DND-41 (cell line): Measurements from ENCODE around the gene RTN4RL1.

Experiments used
- ATAC-seq: fragments of 200-7000 bp; cut with Tn5 transposase; 3 replicates; pipeline ENCODE4 v1.9.1; 2021; ENCODE audit warnings: low read depth; ENCODE audit not compliant: insufficient read depth
- DNase-seq: peaks from one replicate; pipeline ENCODE4 v3.0.0-alpha.2; 2020
- H2AFZ ChIP-seq: 2 replicates; pipeline ENCODE4 v1.6.0; 2012; ENCODE audit warnings: low read depth, low read length
- H3K27ac ChIP-seq: 2 replicates; pipeline ENCODE4 v1.5.1; 2012; ENCODE audit warnings: low read length, inconsistent platforms
- H3K27me3 ChIP-seq: fragments of 200-600 bp; sonication (generic); 2 replicates; pipeline ENCODE4 v1.6.0; 2012; ENCODE audit warnings: low read length, mild to moderate bottlenecking, inconsistent platforms; ENCODE audit not compliant: insufficient read depth, poor library complexity
- H3K36me3 ChIP-seq: 2 replicates; pipeline ENCODE4 v1.5.1; 2012; ENCODE audit warnings: low read length, inconsistent platforms; ENCODE audit not compliant: insufficient read depth
- H3K4me1 ChIP-seq: 2 replicates; pipeline ENCODE4 v1.5.1; 2012; ENCODE audit warnings: mild to moderate bottlenecking, low read length; ENCODE audit not compliant: insufficient read depth
- H3K4me2 ChIP-seq: 2 replicates; pipeline ENCODE4 v1.6.0; 2012; ENCODE audit warnings: mild to moderate bottlenecking, moderate library complexity, low read length, inconsistent platforms; ENCODE audit not compliant: insufficient read depth
- H3K4me3 ChIP-seq, 2 experiments: fragments of 200-600 bp in 1 of 2; shearing (Covaris generic) in 1 of 2; 2 replicates each; pipeline ENCODE4 v1.5.1; 2012 to 2016; ENCODE audit warnings: inconsistent platforms in 2 of 2, low read length in 2 of 2, mild to moderate bottlenecking in 2 of 2, low read depth in 1 of 2, moderate library complexity in 1 of 2
- H3K79me2 ChIP-seq: 2 replicates; pipeline ENCODE4 v1.6.0; 2012; ENCODE audit warnings: low read length, inconsistent platforms; ENCODE audit not compliant: insufficient read depth
- H3K9ac ChIP-seq: 2 replicates; pipeline ENCODE4 v1.6.0; 2012; ENCODE audit warnings: low read depth, mild to moderate bottlenecking, inconsistent platforms, low read length, moderate library complexity
- H3K9me3 ChIP-seq: 2 replicates; pipeline ENCODE4 v1.5.1; 2012; ENCODE audit warnings: low read length, moderate library complexity, mild to moderate bottlenecking, inconsistent platforms; ENCODE audit not compliant: insufficient read depth, severe bottlenecking
- H4K20me1 ChIP-seq: 2 replicates; pipeline ENCODE4 v1.6.0; 2012; ENCODE audit warnings: low read length; ENCODE audit not compliant: insufficient read depth
- CTCF ChIP-seq: IDR thresholded peaks from 2 replicates; pipeline ENCODE4 v1.5.1; 2012; ENCODE audit warnings: borderline replicate concordance, low read length, moderate library complexity, mild to moderate bottlenecking; ENCODE audit not compliant: poor library complexity, severe bottlenecking; ENCODE audit errors: extremely low read depth
- EZH2 ChIP-seq: IDR thresholded peaks from 3 replicates; pipeline ENCODE4 v1.6.1; 2012; ENCODE audit warnings: borderline replicate concordance, low read depth, mild to moderate bottlenecking, moderate library complexity, low read length, inconsistent platforms; ENCODE audit not compliant: severe bottlenecking

RTN4RL1 gene

GRCh38 chr17:2040219-2040827 lies 15.2 kb upstream of the RTN4RL1 start:
- H3K36me3 ChIP-seq = peaks cover 73% of the 10 kb centered on the region
- H3K27me3 ChIP-seq = no peaks in the 10 kb centered on the region
- H3K9ac ChIP-seq = no peak overlapping the region
- ATAC-seq = no peak
- no peak overlapping the region for H2AFZ ChIP-seq
- DNase-seq = no peak
- no peak overlapping the region for H3K27ac ChIP-seq
- H3K4me1 ChIP-seq = peaks cover 21% of the 10 kb centered on the region
- H3K4me2 ChIP-seq = no peak overlapping the region
- H4K20me1 ChIP-seq = peaks cover 15% of the 10 kb centered on the region; the same call in 1 of the 2 replicates
- peaks cover 18% of the 10 kb centered on the region for H3K79me2 ChIP-seq
- H3K4me3 ChIP-seq = no peak overlapping the region
- TF ChIP-seq CTCF (no peak), EZH2 (no peak)
- no peaks in the 10 kb centered on the region for H3K9me3 ChIP-seq

DNA sequence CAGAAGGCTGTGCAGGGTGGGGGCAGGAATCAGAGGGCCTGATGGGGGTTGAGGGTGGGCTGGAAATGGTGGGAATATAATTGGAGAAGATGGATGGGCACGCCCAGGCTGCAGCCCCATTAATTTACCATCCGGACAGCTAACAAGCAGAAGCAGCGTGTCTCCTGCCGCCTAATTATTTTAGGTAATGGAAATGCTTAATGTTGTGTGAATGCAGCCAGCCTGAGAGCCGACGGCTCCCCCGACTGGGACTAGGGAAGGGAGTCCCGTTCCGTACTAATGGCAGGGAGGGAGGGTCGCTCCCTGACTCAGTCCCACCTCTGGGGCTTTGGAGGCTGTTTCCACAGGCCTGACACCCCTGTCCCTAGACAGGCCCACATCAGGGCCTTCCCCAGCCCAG lies 12.0 kb upstream of the RTN4RL1 start:
- no peak overlapping the region for H3K9ac ChIP-seq
- H3K4me1 ChIP-seq = peaks cover 10% of the 10 kb centered on the region
- no peak overlapping the region for H2AFZ ChIP-seq
- DNase-seq = no peak
- no peak for ATAC-seq
- no peak for TF ChIP-seq CTCF
- no peak for TF ChIP-seq EZH2
- peaks cover 13% of the 10 kb centered on the region; the same call in 1 of the 2 replicates for H4K20me1 ChIP-seq
- H3K27me3 ChIP-seq = no peaks in the 10 kb centered on the region
- H3K27ac ChIP-seq = no peak overlapping the region
- H3K79me2 ChIP-seq = peaks cover 3% of the 10 kb centered on the region
- H3K9me3 ChIP-seq = no peaks in the 10 kb centered on the region
- H3K4me2 ChIP-seq = no peak overlapping the region
- no peak overlapping the region for H3K4me3 ChIP-seq
- H3K36me3 ChIP-seq = peaks cover 58% of the 10 kb centered on the region

- Histone ChIP-seq H3K27ac (no peak overlapping the region), H2AFZ (no peak overlapping the region), H3K4me2 (no peak overlapping the region), H3K27me3 (no peaks in the 10 kb centered on the region), H3K4me1 (peaks cover 17% of the 10 kb centered on the region), H3K9me3 (no peaks in the 10 kb centered on the region), H3K36me3 (peaks cover 52% of the 10 kb centered on the region), H4K20me1 (peaks cover 13% of the 10 kb centered on the region; the same call in 1 of the 2 replicates), H3K79me2 (peaks cover 15% of the 10 kb centered on the region), H3K4me3 (no peak overlapping the region), H3K9ac (no peak overlapping the region)
- no peak for ATAC-seq
- DNase-seq = no peak
- TF ChIP-seq EZH2 = no peak
- TF ChIP-seq CTCF = no peak
Observed at GRCh38 chr17:2035541-2036488, 10.7 kb upstream of the RTN4RL1 start.
